ENCODE data around the gene TTI1. TPM values are rescaled to one million over a fixed set of nuclear protein-coding genes. Genes with fewer than 3 reads are reported as not detected.

TTI1 gene
- total RNA-seq, 1 experiment from 2014 or later, result 37.4 TPM

DNA sequence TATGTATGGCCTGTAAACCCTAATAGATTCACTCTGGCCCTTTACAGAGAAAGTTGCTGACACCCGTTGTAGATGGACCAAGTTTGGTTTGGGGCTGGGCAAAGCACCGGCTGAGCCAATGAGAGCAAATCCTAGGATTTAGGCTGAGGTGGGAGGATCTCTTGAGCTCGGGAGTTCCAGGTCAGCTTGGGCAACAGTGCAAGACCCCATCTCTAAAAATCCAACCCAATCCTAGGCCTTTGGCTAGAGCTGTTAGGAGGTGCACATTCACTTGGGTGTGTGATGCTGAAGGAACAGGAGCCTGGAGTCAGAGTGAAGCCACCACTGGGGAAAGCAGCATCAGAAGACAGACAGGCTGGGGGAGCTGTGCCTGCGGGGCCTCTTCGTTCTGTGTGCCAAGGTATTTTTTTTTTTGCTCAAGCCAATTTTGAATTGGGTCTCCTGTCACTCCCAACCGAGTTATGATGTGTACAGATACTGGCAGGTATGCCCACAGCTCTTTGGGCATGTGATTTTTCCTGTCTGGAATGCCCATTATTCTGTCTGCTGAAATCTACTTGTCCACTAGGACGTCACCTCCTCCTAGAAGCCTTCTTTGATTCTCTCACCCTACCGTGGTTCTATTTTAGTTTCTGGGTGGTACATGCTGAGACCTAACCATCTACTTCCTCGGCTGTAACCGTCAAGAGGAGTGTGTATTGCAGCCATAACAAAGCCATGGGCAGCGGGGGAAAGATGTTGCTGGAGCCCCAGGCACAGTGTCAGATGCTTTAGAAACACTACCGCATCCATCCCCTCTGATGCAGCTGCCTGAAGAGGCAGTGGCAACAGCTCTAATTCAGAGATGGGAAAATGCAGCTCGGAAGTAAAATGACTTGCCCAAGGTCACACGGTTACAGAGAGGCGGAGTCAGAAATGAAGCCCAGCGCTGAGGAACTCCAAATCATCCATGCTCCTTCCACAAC is 54.0 kb downstream of the TTI1 start:
- no peak overlapping the region for H2BK120ac ChIP-seq (ENCODE audit: low read depth, low read length, poor library complexity, severe bottlenecking)
- H3K36me3 Mint-ChIP-seq (ENCODE audit: insufficient read depth in 1 of 3, low read depth in 3 of 3), result peaks cover 11 to 21% (median 15%) of the 10 kb centered on the region in 3 experiments; a peak in 6 of 7 replicates
- DNase-seq, result no peak

More for the DNA sequence above, 54.0 kb downstream of the TTI1 start:
- no peaks in the 10 kb centered on the region for H3K27me3 ChIP-seq (ENCODE audit: insufficient read depth, low read length)
- TF ChIP-seq, protein P1, sequence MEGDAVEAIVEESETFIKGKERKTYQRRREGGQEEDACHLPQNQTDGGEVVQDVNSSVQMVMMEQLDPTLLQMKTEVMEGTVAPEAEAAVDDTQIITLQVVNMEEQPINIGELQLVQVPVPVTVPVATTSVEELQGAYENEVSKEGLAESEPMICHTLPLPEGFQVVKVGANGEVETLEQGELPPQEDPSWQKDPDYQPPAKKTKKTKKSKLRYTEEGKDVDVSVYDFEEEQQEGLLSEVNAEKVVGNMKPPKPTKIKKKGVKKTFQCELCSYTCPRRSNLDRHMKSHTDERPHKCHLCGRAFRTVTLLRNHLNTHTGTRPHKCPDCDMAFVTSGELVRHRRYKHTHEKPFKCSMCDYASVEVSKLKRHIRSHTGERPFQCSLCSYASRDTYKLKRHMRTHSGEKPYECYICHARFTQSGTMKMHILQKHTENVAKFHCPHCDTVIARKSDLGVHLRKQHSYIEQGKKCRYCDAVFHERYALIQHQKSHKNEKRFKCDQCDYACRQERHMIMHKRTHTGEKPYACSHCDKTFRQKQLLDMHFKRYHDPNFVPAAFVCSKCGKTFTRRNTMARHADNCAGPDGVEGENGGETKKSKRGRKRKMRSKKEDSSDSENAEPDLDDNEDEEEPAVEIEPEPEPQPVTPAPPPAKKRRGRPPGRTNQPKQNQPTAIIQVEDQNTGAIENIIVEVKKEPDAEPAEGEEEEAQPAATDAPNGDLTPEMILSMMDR (conservative IDR thresholded peaks at IDR 0.05), result peak; percentile 30; the same call in 2 of the 3 replicates
- WGBS (ENCODE audit: extremely low coverage, insufficient read length, low lambda C conversion rate), result no CpG with 5 or more reads among the region's 16 CpGs
- no peak overlapping the region for H3K4me2 ChIP-seq (ENCODE audit: insufficient read depth, insufficient read length, low read length)
- no peak overlapping the region for H3K9ac ChIP-seq (ENCODE audit: extremely low read depth, insufficient read length, low read length)
- H4K5ac ChIP-seq (ENCODE audit: insufficient read length, low read depth, low read length), result no peak overlapping the region
- H4K8ac ChIP-seq (replicated peaks; ENCODE audit: insufficient read length, low read depth, low read length), result no peak overlapping the region
- no peak overlapping the region for H2BK20ac ChIP-seq (ENCODE audit: low read depth, low read length, poor library complexity, severe bottlenecking)
- no peak overlapping the region for H3K4ac ChIP-seq (ENCODE audit: low read depth, low read length)
- no peaks in the 10 kb centered on the region for H3K79me2 ChIP-seq (ENCODE audit: insufficient read depth, low read length)
- H3K79me1 ChIP-seq (ENCODE audit: insufficient read depth, low read depth, low read length, poor library complexity, severe bottlenecking), result no peaks in the 10 kb centered on the region
- H3K23me2 ChIP-seq (ENCODE audit: insufficient read length, low read depth, low read length, poor library complexity, severe bottlenecking), result peaks cover 3% of the 10 kb centered on the region
- H3K23ac ChIP-seq (ENCODE audit: insufficient read length, low read depth, low read length), result no peak overlapping the region
- H3K18ac ChIP-seq (ENCODE audit: insufficient read length, low read depth, low read length), result no peak overlapping the region
- no peaks in the 10 kb centered on the region for H3K9me3 ChIP-seq (ENCODE audit: control insufficient read depth, low read depth, low read length)
- Mint-ChIP-seq H3K27ac (0 out of 7 replicates have a peak overlapping the region, but pooled peaks of 1 of the 3 experiments have one; percentile 4), H3K4me1 (peaks cover 14 to 31% of the 10 kb centered on the region in 2 experiments), H3K4me3 (no peak overlapping the region), H3K9me3 (no peaks in the 10 kb centered on the region), H3K27me3 (ENCODE audit: low read depth) (peaks cover 7% of the 10 kb centered on the region)
- H3K14ac ChIP-seq (ENCODE audit: insufficient read depth, low read length), result no peak overlapping the region
- no peak overlapping the region for H2BK15ac ChIP-seq (ENCODE audit: low read depth, low read length)
- no peak overlapping the region for H2AFZ ChIP-seq (ENCODE audit: low read length)
- no peaks in the 10 kb centered on the region for H4K20me1 ChIP-seq (ENCODE audit: control insufficient read depth, insufficient read depth, insufficient read length)
- 0 out of 2 replicates have a peak, but pooled peaks cover 2% of the 10 kb centered on the region for H3K4me1 ChIP-seq (ENCODE audit: insufficient read depth, low read length)
- H3K56ac ChIP-seq (ENCODE audit: insufficient read length, low read depth, low read length), result no peak overlapping the region
- no peak overlapping the region for H2BK12ac ChIP-seq (ENCODE audit: insufficient read length, low read depth, low read length)
- H3K27ac ChIP-seq (ENCODE audit: insufficient read length, low read depth, low read length), result no peak overlapping the region
- H2BK5ac ChIP-seq (ENCODE audit: insufficient read length, low read length), result no peak overlapping the region
- H2AK5ac ChIP-seq (ENCODE audit: insufficient read length, low read length), result no peak overlapping the region
- no peak overlapping the region for H3T11ph ChIP-seq (ENCODE audit: low read length)
- H4K91ac ChIP-seq (ENCODE audit: insufficient read length, low read depth, low read length), result no peak overlapping the region

All from H9 (cell line).